ENCODE results near the gene NFS1.

DNA sequence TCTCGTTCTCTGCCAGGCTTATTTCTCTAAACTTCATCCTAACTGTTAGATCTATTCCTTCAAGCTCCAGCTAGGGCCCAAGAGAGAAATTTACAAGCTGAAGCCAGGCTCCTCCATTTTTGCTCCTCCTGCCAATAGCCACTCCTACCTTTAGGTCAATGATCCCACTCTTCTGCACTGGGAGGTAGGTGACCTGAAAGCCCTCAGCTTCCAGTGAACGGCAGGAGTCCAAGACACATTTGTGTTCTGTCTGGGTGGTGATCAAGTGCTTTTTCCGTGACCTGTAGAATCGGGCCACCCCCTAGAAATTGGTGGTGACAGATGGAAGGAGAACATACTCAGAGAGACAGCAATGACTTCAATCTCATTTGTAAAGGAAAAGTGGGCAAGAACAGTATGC is 8.9 kb downstream of the NFS1 start:
- TF ChIP-seq, protein P1, sequence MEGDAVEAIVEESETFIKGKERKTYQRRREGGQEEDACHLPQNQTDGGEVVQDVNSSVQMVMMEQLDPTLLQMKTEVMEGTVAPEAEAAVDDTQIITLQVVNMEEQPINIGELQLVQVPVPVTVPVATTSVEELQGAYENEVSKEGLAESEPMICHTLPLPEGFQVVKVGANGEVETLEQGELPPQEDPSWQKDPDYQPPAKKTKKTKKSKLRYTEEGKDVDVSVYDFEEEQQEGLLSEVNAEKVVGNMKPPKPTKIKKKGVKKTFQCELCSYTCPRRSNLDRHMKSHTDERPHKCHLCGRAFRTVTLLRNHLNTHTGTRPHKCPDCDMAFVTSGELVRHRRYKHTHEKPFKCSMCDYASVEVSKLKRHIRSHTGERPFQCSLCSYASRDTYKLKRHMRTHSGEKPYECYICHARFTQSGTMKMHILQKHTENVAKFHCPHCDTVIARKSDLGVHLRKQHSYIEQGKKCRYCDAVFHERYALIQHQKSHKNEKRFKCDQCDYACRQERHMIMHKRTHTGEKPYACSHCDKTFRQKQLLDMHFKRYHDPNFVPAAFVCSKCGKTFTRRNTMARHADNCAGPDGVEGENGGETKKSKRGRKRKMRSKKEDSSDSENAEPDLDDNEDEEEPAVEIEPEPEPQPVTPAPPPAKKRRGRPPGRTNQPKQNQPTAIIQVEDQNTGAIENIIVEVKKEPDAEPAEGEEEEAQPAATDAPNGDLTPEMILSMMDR (IDR thresholded peaks at IDR 0.05; ENCODE audit: low read length) = no peak
- TF ChIP-seq EZH2 (optimal IDR thresholded peaks at IDR 0.05; ENCODE audit: low read depth, low read length) (no peak), EZH2phosphoT487 (IDR thresholded peaks at IDR 0.05; ENCODE audit: low read length) (no peak)
